ENCODE measurements around the gene KCMF1. TPM values are rescaled to one million over a fixed set of nuclear protein-coding genes. Genes with fewer than 3 reads are reported as not detected.

Gene KCMF1
- total and polyA plus RNA-seq, 12 donors, result 9.7 to 74.2 (median 45.4) TPM

GRCh38 chr2:85063981-85064599 is 93.1 kb downstream of the KCMF1 start:
- no peak overlapping the region for H3K4me3 ChIP-seq
- 71 to 81% (median 80%) methylated on average over 5 of the region's 5 CpGs for WGBS, 4 donors
- no peak for DNase-seq
- intact Hi-C loops (cut with DNase I), result no loop called here
- H3K27me3 ChIP-seq, result no peaks in the 10 kb centered on the region
- H3K27ac ChIP-seq, result no peak overlapping the region
- peaks cover 0 to 3% of the 10 kb centered on the region in 2 donors for H3K4me1 ChIP-seq (replicated peaks in 1 of 2)
- no peaks in the 10 kb centered on the region for H3K36me3 ChIP-seq (replicated peaks in 1 of 2)
- no peak for TF ChIP-seq CTCF (IDR thresholded peaks at IDR 0.05)
- no peaks in the 10 kb centered on the region for H3K9me3 ChIP-seq (replicated peaks in 1 of 3)

- no peak for TF ChIP-seq POLR2A (IDR thresholded peaks at IDR 0.05)
- no peak for TF ChIP-seq CTCF (IDR thresholded peaks at IDR 0.05)
- intact Hi-C loops (cut with DNase I), result loop anchor here (5.0 kb wide), 2 partner anchors 217 to 237 kb away; no protein-coding TSS in a partner anchor
- 57 to 79% (median 62%) methylated on average over 8 to 14 of the region's 14 CpGs for WGBS, 4 donors
- Histone ChIP-seq H3K9me3 (replicated peaks in 1 of 3) (no peaks in the 10 kb centered on the region), H3K27ac (no peak overlapping the region), H3K4me3 (no peak overlapping the region), H3K36me3 (replicated peaks in 1 of 2) (no peaks in the 10 kb centered on the region), H3K27me3 (no peaks in the 10 kb centered on the region), H3K4me1 (replicated peaks in 1 of 2) (peaks cover 0 to 3% of the 10 kb centered on the region in 2 donors)
- no peak for DNase-seq
These were observed 94.1 kb downstream of the KCMF1 start for GRCh38 chr2:85064927-85065577.

- Histone ChIP-seq H3K4me3 (no peak overlapping the region), H3K27ac (no peak overlapping the region), H3K27me3 (no peaks in the 10 kb centered on the region), H3K36me3 (replicated peaks in 1 of 2) (no peaks in the 10 kb centered on the region), H3K4me1 (replicated peaks in 1 of 2) (peaks cover 0 to 3% of the 10 kb centered on the region in 2 donors), H3K9me3 (replicated peaks in 1 of 3) (no peaks in the 10 kb centered on the region)
- TF ChIP-seq CTCF (IDR thresholded peaks at IDR 0.05), result no peak
- WGBS, 4 donors, result 61 to 76% (median 71%) methylated on average over 10 to 11 of the region's 11 CpGs
- DNase-seq, result no peak
- intact Hi-C loops (cut with DNase I), result loop anchor here (5.0 kb wide), 2 partner anchors 216 to 236 kb away; no protein-coding TSS in a partner anchor
These were observed 95.2 kb downstream of the KCMF1 start for GRCh38 chr2:85066006-85066740.

GRCh38 chr2:85066874-85067351 is 96.0 kb downstream of the KCMF1 start:
- WGBS, 4 donors, result 5 to 10% (median 7%) methylated on average over 16 to 19 of the region's 19 CpGs
- DNase-seq, result peak; percentile 57 to 92 (median 81)
- H3K27ac ChIP-seq, result no peak overlapping the region
- no peaks in the 10 kb centered on the region for H3K9me3 ChIP-seq (replicated peaks in 1 of 3)
- TF ChIP-seq CTCF (IDR thresholded peaks at IDR 0.05) (peak; percentile 62 to 84 (median 70)), POLR2A (IDR thresholded peaks at IDR 0.05) (no peak)
- intact Hi-C loops (cut with DNase I), result loop anchor here (5.0 kb wide), 2 partner anchors 215 to 235 kb away; no protein-coding TSS in a partner anchor
- no peaks in the 10 kb centered on the region for H3K36me3 ChIP-seq (replicated peaks in 1 of 2)
- peaks cover 0 to 3% of the 10 kb centered on the region in 2 donors for H3K4me1 ChIP-seq (replicated peaks in 1 of 2)
- H3K27me3 ChIP-seq, result no peaks in the 10 kb centered on the region
- H3K4me3 ChIP-seq, result peak overlapping the region in 1 of 4 donors; percentile 41

All from adrenal gland (tissue), 12 donors.